Stimulated activated CD4-positive, alpha-beta T cell treated with anti-CD3 and anti-CD28 coated beads, Interleukin-4, amount 100 ng/mL, for 1 hour (primary cell): Measurements from ENCODE around the gene AIF1.

Experiments used
- DNase-seq: peaks from one replicate; pipeline ENCODE4 v3.0.0-alpha.2; 2020

Gene AIF1

DNA sequence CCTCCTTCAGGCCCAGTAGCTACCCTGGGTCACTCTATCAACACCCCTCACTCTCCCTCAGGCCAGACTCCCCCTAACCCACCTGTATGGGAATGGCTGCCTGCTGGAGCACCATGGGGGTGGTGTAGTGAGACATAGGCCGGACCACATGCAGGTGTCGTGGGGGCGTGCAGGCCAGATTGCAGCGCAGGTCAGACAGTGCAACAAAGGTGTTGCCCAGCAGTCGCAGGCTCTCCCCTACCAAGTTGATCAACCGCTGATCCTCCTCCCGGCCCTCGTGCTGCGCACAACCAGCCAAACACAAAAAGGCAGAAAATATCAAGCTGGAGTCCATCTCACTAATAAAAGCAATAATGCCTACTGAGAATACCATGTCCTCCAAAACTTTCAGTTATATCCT lies 30.3 kb downstream of the AIF1 start:
- DNase-seq: no peak

DNA sequence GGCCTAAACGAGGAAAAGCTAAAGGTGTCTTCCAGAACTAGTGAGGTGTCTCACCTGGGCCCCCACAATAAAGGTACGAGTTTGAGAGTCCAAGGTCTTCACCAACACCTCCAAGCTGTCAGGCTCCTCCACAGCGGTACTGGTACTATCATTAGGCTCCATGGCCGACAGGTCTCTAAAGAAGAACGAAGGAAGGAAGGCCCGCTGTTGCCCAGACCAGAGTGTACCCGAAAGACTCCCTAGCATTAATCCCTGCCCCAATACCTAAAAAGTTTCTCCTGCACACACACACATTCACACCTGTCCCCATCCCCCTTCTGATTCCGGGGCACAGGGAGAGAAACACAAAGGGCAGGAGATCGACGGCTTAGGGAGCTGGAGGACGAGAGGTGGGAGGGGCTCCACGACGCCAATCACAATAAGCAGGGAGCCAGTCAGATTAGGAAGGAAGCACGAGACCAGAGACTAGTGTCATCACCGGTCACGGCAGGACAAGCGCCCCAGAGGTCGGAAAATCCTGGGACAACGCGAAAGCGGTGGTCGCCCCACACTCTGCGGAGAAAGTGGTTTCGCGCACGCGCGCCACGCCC lies 36.7 kb downstream of the AIF1 start:
- DNase-seq: no peak

DNA sequence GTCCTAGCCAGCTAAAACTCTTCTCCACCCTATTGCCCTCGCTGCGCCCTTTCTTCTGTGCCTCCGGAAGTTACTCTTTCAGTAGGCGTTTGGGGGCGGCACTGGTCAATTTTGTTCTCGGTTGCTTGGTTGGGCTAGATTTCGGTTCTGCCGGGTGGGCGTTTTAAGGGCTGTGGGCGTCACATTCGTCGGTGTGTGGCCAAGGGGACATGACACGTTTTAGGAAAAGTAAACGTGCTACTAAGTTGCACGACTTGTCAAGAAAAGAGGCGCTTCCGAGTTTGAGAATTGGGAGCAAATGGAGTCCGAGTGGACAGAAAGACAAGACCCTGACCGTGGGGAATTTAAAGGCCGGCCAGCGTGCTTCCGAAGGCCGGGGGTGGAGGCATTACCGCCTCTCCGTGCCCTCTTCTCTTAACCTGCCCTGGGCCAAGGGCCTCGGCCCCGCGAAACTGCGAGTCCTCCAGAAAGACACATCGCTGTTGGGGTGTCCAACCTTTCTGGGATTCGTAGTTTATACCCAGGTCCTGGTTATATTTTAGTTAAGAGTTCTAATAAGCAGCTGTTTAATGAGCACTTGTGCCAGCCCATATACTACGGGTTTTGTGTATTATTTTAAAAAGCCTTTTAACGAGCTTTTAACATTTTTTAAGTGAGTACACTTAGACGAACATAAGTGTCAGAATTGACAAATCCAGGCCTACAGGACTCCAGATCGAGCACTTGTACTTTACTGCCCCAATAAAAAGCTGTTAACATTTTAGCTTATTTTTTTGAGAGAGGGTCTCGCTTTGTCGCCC lies 38.1 kb downstream of the AIF1 start:
- DNase-seq: peak; percentile 81

DNA sequence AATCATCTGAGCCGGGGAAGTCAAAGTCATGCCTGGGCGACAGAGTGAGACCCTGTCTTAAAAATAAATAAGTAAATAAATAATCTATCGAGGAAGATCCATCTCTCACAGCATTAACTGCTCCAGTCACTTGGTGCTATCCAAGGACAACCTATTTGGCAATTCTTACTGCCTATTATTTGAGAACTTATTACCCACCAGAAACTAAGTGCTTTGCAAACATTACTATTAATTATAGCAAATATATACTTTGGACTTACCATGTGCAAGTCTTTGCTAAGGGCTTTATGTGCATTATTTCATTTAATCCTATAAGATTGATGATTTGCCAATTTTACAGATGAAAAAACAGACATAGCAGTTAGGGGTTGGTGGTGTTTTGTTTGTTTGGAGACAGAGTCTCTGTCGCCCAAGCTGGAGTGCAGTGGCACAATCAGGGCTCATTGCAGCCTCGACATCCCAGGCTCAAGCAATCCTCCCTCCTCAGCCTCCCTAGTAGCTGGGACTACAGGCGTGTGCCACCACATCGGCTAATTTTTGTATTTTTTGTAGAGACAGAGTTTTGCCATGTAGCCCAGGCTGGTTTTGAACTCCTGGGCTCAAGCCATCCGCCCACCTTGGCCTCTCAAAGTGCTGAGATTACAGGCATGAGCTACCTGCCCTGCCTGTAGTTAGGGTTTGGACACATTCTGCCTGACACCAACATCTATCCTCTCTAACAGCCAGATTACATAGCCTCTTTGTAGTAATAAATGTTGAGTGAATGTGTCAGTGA lies 39.7 kb downstream of the AIF1 start:
- no peak for DNase-seq

DNA sequence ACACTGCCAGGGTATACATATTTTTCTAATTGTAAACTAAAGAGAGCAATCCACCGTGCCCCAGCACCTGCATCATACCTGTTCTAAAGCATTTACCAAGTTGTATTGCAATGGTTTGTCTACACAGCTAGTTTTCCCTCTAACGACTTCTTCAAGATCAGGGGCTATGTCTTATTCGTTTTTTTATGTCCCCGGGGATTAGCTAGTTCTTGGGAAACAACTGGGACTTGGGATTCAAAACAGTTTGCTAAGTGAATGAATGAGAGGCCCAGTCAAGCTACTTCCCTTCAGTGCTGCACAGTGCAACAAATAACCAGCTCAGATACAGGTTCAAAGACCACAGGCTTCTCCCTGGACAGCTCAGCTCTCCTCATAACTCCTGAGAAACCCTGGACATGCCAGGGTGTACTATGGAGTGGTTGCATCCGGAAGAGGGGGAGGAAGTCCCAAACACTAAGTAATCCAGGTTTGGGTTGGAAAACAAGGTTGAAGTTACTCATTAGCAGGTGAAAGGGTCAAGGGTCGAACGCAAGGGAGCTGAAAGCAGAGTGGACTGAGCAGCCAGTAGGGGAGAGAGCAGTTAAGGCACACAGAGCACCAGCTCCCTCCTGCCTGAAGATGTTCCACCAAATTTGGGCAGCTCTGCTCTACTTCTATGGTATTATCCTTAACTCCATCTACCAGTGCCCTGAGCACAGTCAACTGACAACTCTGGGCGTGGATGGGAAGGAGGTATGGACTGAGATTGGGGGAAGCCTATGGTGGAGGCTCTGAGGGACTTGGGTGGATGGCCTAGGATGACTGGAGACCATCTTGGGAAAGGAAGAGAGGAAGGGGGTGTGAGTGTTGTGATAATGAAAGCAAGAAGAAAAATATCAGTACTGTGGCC lies 40.6 kb downstream of the AIF1 start, which contains the start of gene APOM:
APOM (plus strand) TSS at position 546 of the 889 bp plus-strand sequence; CDS start at position 619, 73 bp downstream.
- no peak for DNase-seq

DNA sequence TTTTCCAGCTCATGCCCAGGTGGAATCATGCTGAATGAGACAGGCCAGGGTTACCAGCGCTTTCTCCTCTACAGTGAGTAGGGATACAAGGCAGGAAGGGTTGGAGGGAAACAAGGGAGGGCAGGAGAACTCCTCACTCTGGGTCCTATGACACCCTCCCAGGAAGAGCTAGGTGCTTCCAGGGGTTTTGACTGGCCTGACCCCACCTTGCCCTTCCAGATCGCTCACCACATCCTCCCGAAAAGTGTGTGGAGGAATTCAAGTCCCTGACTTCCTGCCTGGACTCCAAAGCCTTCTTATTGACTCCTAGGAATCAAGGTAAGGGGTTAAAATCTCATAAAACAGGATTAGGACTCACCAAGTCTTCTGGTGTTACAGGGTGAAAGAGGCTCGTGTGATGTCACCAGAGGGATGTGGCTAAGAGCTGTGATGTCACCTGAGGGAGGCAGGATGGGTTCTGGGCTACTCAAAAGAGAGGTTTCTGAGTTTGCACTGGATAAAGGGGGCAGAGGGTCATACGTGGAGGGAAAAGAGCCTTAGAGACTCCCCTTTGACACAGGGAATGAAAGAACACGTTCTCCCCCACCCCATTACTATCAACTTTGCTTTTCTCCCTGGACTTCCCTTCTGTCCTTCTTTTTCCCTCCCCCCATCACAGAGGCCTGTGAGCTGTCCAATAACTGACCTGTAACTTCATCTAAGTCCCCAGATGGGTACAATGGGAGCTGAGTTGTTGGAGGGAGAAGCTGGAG lies 42.5 kb downstream of the AIF1 start:
- DNase-seq: no peak

DNA sequence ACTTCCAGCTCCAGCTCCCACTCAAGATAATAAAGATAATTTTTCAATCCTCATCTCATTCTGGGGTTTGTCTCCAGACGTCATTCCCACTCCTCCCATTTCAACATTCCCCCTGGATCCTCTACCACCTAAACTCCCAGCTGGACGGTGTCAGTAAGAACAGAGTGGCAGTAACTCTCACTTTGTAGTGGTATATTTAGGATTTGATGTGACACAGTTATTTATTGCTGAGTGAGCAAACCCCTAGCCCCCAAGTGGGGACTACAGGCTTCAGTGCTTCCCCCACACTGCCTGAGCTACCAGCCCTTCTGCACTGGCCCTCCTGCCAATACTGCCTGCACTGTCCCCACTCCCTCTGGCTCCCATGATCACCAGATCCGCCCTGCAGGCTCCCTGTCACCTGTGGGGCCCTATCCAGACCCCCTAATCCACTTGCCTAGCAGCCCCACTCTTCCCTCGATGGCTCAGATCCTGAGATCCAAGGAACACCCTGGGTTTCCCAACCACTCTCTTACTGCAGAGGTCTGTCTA lies 43.2 kb downstream of the AIF1 start:
- DNase-seq: no peak

DNA sequence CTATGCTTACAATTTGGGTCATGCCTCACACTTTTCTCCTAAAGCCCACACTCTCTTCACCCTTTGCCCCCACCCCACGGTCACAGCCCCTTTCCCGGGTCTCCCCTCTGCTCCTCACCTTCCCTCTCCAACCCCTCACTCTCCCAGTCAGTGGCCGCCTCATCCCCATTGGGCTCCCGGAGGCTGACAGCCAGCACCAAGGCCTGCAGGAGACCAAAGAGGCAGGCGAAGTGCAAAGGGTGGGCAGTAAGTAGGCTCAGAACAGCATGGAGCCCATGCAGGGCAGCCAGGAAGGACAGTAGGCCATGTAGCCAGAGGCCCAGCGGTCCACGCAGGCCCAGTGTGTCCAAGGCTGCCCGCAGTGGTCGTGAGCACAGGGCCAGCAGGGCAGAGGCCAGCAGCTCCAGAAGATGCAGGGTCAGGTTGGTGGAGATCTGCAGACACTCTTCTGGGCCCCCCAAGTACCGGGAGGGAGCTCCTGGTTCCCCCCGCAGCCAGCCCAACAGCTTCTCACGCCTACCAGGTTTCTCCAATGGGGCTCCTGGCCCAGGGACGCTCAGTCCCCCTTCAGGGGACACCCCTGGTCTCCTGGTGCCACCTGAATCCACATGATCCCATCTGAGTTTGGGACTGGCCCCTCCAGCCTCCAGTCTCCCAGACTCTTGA lies 44.1 kb downstream of the AIF1 start:
- no peak for DNase-seq

DNA sequence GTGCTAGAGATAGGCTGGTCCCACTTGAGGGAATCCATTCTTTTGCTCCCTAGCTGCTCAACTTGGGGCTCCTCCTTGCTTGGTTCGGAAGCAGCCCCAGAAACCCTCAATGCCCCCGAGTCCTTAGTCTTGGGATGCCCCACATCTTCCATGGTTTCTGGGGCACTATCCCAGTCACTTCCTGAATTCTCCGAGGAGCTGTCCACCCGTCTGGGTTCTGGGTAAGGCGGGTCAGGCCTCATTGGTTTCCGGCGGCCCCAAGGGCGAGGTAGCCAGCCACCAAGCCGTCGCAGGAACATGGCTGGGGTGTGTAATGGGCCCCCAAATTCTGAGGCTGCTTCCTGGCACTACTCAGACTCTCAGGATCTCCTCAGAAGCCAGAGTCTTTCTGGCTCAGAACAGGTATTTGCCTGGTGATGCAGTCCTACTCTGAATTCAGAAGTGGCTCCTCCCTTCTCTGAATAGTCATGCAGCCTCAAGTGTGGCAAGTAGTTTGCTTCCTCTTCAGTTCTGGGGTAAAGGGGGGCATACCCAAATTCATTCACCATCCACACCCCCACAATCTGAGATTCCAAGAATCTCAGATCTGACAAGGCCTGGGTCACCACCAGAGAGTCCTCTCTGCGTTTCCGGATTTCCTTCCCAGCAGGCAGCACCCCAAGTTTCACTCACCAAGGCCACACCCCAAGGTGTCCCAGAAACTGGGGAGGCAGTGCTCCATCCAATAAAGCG lies 44.8 kb downstream of the AIF1 start:
- no peak for DNase-seq

DNA sequence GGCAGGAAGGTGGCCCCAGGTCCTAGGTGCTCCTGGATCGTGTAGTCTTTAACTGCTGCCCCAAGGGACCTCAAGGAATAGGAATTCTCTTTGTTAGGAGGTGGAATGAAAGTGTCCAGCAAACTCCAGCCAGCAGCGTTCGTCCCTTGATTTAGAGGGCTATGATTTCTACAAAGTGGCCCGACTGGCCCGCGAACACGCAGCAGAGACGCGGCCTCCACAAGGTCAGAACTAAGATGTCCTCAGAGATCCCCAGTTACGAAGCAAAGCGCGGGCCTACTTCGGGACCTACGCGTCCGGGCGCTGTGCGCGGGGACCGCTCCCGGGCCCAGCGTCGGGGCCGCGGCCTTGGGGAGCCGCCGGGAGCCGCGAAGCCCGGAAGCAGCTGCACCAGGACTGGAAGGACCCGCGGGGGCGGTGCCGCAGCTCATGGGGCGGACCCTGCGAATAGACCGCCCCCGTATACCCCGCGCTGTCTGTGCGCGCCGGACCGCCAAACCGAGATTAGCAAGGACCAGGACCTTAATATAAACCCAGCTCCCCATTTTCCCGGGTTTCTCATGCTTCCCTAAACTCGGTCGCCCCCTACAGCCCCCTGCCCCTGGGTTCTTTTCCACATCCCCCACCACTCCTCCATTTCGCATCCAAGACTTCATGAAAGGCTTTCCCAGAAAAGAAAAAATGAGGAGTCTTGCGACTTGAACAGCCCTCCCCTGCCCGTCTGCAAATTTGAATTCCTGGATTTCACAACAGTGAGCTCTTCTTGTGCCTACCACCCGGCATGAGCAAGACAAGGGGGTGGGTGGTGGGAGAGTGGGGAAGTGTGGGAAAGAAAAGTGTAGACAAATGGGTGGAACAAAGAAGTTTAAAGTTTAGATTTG lies 45.6 kb downstream of the AIF1 start, which contains the start of gene C6orf47:
C6orf47 (minus strand) TSS at position 398 of the 881 bp plus-strand sequence. CDS start 831 bp downstream, outside the sequence.
- DNase-seq: peak; percentile 77

DNA sequence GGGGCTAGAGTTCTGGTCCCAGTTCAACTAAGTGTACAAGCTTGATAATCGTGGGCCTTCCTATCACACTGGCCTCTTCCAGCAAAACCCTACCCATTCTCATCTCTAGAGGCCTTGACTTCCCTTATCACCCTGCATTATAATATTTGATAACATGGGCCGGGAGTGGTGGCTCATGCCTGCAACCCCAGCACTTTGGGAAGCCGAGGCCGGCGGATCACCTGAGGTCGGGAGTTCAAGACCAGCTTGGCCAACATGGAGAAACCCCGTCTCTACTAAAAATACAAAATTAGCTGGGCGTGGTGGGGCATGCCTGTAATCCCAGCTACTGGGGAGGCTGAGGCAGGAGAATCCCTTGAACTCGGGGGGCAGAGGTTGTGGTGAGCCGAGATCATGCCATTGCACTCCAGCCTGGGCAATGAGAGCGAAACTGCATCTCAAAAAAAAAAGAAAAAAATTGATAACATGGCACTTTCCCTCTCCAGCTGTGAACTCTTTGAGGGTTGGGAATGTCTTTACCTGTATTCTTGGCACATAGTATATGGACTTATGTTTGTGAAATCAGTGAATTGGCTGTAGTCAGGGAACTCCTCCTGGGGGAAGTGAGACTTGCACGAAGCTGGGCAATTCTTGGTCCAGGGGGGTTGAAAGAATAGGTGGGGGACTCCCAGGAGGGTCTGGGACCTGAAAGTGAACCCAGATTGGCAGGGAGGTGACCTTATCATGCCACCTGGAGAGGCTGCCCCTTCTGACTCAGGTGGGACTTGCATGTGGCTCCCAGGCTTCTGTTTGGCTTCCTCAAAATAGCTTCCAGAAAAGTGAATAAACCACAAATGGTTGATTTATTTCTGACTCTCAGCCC lies 46.5 kb downstream of the AIF1 start:
- no peak for DNase-seq

DNA sequence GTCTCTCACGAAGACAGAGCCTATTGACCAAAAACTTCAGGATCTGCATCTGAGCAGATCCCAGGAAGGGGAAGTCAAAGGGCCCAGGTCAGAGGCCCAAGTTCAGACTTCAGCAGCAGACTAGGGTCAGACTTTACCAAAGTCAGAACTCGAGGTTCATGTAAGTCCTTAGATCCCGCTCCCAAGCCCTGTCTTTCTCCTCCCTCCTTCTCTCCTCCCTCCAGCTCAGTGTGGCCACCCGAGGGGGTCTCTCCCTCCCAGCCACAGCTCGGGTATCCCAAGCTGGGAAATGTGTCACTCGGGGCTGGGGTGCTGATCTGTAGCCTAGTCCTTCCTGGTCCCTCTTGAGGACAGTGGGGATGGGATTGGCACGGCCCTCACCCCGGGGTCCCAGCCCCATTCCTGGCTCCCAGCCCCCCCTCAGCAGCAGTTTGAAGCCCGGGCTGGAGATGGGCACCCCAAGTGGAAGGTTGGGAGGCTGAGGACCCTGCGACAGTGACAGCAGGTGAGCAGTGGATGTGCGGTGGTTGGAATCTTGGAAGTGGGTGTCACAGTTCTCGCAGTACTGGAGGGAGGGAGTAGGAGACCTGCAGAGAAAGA lies 47.2 kb downstream of the AIF1 start:
- no peak for DNase-seq

DNA sequence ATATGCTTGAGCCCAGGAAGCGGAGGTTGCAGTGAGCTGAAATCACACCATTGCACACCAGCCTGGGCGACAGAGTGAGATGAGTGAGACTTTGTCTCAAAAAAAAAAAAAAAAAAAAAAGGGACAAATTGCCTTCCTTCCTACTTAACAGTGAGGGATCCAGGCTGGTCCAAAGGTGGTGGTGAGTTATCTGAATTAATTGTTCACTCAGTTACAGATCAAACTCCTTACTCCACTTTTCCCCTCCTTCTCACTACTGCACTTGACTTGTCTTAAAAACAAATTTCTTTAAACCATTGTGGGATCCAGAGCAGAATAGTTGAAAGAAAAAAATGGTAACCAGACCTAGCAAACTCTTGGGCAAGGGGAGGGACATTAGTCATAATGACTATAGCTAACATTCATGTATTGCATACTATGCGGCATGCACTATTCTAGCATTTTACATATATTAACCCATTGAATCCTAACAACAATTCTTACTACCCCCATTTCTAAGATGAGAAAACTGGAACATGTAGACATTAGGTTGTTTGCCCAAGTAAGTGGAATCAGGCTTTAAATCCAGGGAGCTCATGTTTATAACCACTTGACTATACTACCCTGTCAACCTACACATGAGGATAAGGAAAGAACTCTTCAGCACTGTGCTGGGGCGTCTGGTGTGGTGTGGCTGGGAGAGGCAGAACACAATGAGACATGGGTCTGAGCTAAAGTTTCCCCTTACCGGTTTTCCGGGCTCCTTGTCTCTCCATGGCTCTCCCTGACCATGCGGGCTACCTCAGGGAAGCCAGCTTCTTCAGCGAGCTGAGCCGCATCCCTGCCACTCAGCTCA lies 48.3 kb downstream of the AIF1 start:
- no peak for DNase-seq

DNA sequence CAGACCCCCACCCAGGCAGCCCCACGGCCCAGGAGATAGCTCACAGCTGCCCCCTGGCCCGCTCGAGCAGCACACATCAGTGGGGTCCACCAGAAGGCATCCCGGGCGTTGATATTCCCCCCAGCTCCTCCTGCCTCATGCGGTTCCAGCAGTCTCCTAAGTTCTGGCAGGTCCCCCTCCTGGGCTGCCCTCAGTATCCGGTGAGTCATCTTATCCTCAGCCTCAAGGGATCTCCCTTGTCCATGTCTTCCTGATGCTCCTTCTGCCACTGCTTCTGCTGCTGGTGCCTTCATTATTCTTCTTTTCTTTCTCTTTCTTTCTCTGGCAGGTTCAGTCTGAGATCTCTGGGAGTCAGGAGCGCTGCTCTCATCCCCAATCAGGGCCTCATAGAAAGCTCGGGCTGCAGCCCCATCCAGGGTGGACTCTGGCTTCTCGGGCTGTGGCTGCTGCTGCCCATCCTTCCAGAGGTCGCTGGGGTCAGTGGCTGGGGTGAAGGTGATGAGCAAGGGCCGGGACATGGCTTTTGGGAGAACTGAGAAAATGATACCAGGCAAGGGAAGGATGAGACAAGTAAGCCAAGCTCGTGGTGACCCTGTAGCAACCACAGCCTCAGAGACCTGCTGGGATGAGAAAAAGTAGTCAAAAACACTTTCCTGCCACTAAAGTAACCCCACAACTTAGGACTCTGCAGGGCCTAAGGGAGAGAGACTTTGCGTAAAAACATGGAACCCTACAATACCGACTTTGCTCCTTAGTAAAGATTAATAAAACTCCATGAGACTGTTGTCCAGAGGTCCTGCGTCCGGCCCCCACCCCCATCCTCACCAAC lies 49.1 kb downstream of the AIF1 start:
- DNase-seq: no peak

DNA sequence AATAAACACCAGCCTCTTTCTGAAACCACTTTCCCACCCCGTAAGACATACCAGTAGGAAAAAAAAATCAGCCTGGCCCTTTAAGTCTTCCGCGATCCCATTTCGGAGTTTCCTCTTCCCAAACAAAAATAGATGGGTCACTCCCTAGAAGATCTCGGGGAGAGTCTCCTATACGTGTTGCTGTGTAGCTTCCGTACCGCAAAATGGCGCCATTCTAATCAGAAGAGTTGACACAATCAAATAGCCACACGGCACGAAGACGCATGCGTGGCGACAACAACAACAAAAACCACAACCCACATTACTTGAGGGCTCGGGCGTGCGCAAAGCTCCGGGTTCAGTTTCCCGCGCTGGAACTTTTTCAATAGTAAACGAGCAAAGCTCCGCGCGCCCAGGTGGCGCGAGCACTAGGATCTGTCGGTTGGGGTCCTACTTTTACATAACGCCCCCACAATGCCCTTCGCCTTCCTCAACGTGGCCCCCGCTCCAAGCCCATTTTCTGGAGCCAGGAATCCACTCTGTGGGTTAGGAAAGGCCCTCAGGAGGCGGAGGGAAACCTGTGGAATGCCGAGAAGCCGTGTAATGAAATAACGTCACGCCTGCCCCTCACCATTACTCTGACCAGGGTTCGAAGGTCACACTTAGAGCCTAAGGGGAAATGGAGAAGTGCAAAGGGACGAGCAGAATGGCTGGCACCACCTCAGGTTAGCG lies 49.9 kb downstream of the AIF1 start, which contains the start of gene GPANK1:
GPANK1 (minus strand) TSS at position 208 of the 711 bp plus-strand sequence. CDS start 519 bp downstream, outside the sequence.
- peak; percentile 86 for DNase-seq
